Middle frontal gyrus (tissue), 1 donor: Measurements from ENCODE around the gene UPK2.
"Not testable (repeated sequence)": the region's sequence is repeated elsewhere in the genome, so short reads cannot be mapped to it uniquely, and the experiment has no call there.

Experiments used
- DNase-seq: peaks from one replicate; pipeline ENCODE4 v3.0.0-alpha.2; 2015; ENCODE audit warnings: low spot score; ENCODE audit errors: extremely low spot score

The UPK2 gene

DNA sequence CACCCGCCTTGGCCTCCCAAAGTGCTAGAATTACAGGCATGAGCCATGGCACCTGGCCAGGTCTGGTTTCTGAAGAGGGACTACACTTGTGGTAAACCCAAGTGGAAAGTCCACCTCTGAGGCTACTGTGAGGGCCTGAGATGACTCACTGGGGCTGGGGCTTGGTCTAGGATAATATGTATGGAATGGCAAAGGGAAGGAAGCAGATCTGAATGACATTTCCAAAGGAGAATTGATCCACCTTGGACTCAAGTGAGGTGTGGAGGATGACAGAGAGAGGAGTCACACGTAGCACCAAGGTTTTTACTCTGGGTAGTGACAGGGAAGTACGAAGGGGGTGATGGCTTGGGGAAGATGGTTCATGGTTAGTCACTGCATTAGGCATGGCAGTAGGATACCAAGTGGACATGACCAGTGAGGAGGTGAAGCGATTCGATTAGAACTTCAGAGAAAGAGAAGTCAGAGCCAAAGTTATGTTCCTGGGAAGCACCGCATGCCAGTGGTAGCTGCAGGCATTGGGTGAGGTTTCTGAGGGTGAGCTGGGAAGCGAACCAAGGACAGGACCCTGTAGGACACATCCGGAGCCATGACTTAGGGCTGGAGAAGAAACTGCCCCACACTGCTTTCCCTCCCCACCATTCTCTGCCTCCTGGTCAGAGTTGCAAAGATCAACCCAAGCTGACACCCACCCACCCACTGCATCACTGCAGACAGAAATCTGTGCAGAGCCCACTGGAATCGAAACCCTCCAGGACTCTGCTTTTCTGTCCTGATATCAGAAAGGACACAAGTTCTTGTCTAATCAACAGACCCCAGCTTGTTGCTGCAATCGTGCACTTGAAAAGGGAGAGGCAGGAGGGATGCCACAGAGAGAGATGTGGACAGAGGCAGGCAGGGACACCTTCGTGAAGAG lies 17.4 kb upstream of the UPK2 start:
- DNase-seq, result no peak

DNA sequence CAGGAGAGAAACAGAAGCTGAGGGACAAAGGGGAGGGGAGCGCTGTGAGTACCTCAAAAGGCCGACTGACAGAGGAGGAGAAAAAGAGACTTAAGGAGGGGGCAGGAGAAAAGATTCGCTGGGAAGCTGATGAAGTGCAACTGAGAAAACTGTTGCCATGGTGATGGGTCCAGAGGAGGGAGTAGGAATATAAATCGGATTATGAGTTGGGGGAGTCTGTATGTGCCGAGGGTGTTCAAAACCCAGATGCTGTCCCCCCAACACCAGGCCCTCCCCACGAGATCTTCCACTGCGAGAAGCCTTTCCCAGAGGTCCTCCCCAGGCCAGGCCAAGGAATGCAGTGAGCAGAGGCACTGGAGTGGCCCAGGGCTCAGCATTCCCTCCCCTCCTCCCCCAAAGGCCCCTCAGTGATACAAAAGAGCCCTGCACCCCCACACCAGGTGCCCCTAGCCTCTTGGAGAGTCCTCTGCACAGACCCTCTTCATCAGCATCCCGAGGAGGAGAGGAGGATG lies 16.6 kb upstream of the UPK2 start:
- no peak for DNase-seq

DNA sequence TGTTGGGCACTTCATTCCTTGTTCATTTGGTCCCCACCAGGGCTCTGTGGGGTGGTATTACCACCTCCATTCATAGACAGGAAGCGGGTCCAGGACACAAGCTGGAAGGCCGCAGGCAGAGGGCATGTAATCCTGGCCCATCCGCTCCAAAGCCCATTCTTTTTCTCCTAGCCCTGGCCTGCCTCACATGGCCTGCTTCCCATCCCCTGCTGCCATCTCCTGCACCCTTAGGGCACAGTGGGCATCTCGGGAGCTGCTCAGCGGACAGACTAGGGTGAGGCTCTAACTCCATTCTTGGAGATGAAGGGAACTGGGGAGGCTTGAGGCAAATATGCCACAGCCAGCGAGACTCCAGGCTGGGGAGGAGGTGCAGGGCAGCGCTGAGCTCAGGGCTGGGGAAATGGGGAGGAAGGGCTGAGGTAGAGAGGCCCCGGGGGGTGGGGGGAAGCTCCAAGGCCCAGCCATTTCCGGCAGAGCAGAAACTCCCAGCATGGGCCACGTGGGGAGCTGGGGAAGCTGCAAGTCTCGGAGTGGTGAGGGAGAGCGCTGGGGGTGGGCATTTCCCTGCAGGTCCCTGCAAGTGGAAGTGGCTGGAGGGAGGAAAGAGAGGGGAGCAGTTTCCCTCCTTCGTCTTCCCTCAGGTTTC lies 16.0 kb upstream of the UPK2 start:
- no peak for DNase-seq

- DNase-seq, result no peak
These were observed 9.0 kb upstream of the UPK2 start for GRCh38 chr11:118947091-118947490.

DNA sequence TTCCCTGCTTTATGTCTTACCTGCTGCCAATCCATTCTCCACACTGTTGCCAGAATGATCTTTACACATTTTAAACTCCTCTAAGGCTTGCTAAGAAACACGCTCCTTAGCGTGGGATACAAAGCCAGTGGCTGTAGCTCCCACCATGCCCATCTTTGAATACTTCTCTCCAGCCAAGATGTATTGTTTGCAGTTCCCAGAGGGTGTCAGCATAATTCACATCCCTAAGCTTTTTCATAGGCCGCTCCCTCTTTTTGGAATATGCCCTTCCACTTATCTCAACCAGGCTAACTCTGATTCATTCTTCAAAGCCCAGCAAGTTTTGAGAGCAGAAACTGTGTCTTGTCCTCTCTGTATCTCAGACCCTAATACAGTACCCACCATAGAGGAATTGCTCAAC lies 8.1 kb upstream of the UPK2 start:
- DNase-seq, result no peak

DNA sequence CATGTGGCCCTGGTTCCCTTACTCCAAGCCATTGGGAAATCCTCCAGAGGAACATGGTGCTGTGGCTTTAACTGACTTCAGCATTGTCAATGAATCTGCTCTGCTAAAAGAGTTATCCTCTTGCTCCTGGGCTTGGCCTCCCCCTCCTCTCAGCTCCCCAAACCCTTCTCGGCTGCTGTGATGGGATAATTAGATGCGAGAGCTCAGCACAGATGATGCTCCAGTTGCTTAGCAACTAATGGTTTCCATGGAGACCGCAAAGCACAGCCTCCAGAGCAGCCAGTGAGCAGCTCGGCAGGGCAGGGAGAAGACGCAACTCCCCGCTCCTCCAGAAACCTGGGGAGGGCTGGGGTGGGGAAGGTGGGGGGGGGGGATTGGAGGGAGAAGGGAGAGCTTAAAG lies 2.8 kb upstream of the UPK2 start:
- peak; percentile 61 for DNase-seq

- not testable (repeated sequence) for DNase-seq
These were observed 2.1 kb upstream of the UPK2 start for GRCh38 chr11:118953976-118954375.

DNA sequence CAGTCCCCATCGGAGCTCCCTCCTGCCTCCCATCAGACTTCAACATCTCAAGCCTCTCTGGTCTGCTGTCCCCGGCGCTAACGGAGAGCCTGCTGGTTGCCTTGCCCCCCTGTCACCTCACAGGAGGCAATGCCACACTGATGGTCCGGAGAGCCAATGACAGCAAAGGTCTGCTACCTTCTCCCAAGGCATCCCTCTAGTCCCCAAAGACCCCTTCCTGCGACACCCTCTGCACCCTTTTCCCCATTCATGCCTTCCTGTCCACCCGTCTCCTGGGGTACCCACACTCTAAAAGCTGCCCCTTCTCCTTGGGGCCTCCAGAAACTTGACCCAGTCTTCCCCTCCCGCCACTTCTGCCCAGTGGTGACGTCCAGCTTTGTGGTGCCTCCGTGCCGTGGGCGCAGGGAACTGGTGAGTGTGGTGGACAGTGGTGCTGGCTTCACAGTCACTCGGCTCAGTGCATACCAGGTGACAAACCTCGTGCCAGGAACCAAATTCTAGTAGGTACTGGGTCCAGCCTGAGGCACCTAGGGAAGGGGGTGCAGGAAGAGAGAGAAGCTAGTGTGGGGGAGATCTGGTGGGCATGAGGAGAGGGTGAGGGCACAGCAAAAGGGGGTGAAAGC lies 860 bp downstream of the UPK2 start:
- no peak for DNase-seq

GRCh38 chr11:118957549-118957948 lies 1.5 kb downstream of the UPK2 start:
- DNase-seq, result no peak

- DNase-seq, result no peak
These were observed 1.9 kb downstream of the UPK2 start for GRCh38 chr11:118957968-118958367.

DNA sequence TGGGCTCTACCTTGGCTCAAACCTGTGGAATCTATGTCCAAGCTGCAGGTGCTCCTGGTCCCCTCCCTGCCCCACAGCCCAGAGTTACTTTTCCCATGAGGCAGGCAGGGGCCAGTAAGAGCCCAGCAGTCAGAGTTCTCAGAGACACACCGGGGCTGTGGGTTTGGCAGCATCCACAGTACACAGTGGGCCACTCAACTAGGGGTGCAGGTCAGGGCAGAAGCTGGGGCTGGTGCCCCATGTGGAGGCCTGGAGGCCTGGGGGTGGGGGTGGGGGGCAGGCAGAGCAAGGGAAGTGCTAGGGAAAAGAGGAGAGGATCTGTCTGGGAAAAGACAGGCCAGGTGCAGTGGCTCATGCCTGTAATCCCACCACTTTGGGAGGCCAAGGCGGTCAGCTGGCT lies 2.5 kb downstream of the UPK2 start:
- no peak for DNase-seq

GRCh38 chr11:118961189-118961588 lies 5.1 kb downstream of the UPK2 start:
- DNase-seq, result no peak

DNA sequence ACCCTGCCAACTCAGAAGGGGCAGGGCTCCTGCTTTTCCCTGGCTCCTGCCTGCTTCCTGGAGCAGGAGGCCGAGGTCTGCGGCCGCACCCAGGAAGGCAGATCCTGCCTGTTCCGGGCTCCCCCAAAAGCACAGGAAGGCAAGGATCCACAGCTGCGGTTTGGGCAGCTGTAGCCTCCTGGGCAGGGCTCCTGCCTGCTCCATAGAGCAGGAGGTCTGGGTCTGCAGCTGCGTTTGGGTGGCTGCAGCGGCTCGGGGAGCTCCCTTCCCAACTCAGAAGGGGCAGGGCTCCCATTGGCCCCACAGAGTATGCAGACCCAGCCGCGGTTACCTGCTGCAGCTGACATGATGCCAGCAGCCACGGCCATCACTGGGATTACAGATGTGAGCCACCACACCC lies 5.5 kb downstream of the UPK2 start:
- DNase-seq, result no peak

DNA sequence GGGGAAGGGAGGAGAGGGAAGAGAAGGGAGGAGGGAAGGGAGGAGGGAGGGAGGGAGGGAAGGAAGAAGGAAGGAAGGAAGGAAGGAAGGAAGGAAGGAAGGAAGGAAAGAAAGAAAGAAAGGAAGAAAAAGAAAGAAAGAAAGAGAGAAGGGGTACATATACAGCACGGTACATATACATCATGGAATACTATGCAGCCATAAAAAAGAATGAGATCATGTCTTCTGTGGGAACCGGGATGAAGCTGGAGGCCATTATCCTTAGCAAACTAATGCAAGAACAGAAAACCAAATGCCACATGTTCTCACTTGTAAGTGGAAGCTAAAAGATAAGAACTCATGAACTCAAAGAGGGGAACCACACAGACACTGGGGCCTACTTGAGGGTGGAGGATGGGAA lies 13.4 kb downstream of the UPK2 start:
- DNase-seq, result not testable (repeated sequence)

DNA sequence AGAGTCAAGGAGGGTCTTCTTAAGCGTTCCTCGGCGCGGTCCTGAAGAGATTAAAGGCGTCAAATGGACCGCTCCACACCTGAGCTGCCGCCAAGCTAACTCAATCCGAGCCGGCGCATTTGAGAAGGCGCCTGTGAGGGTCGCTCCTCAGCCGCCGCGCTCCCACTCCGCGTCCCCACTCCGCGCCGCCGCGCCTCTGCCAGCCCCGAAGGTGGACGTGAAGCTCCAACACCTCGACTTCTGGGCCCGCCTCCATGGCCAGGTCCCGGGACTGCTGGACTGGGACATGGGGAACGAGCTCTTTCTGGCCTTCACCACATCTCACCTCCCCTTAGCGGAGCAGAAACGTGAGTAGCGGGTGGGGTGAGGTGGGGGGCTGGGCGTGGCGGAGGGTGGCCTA lies 15.5 kb downstream of the UPK2 start, which contains the start of gene FOXR1:
TSS of gene FOXR1 (plus strand) at position 116 of the 400 bp plus-strand sequence. CDS start at position 287, 171 bp downstream.
- DNase-seq, result no peak

DNA sequence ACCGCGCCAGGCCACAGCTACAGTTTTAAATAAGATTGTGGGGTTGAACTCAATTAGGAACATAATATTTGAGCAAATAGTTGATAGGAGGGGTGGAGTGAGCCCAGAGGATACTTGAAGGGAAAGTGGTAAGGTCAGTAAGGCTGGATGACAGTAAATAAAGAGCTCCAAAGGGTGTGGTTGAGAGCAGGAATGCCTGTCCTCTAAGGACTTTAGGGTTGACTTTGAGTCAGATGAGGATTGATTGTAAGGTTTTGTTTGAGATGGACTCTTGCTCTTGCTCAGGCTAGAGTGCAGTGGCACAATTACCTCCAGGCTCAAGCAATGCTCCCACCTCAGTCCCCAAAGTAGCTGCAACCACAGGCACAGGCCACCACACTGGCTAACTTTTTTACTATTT lies 17.9 kb downstream of the UPK2 start:
- DNase-seq, result no peak

GRCh38 chr11:118975771-118976709 lies 19.9 kb downstream of the UPK2 start:
- DNase-seq, result no peak

DNA sequence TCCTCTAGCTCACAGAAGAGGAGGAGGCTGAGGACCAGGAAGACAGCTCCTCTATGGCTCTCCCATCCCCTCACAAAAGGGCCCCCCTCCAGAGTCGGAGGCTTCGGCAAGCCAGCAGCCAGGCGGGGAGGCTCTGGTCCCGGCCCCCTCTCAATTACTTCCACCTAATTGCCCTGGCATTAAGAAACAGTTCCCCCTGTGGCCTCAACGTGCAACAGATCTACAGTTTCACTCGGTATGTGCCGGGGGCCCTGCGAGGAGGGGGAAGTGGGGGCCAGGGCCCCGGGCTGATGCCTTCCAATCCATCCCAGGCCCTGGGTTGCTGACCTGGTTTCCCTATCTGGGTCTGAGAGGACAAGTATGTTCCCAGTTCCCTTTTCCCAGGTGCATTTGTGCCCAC lies 23.3 kb downstream of the UPK2 start:
- no peak for DNase-seq

GRCh38 chr11:118980191-118980881 lies 24.2 kb downstream of the UPK2 start:
- DNase-seq, result no peak

DNA sequence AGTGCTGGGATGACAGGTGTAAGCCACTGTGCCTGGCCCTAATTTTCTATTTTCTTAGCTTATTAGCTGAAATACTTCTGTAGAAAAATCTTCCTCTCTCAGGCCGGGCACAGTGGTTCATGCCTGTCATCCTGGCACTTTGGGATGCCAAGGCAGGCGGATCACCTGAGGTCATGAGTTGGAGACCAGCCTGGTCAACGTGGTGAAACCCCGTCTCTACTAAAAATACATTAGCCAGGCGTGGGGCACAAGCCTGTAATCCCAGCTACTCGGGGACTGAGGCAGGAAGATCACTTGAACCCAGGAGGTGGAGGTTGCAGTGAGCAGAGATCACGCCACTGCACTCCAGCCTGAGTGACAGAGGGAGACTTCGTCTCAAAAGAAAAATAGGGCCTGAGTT lies 28.2 kb downstream of the UPK2 start:
- not testable (repeated sequence) for DNase-seq
